RWPE1 (cell line): ENCODE data around the gene GAS2L2.

Source experiments
- CTCF ChIA-PET: fragments of 350-600 bp; sonication (Branson Sonifier 250); formaldehyde crosslinking; extraction: SDS; loops from one replicate; lab custom pipeline; 2021; lab: Yijun Ruan, JAX
- POLR2A ChIA-PET: fragments of 400-600 bp; formaldehyde crosslinking; extraction: SDS; loops from one replicate; lab custom pipeline; 2020; ENCODE audit warnings: antibody characterized with exemption; ENCODE audit not compliant: low non-redundant PET; lab: Yijun Ruan, JAX
- DNase-seq: peaks from one replicate; pipeline ENCODE4 v3.0.0; 2012; ENCODE audit warnings: low spot score
- H3K27ac ChIP-seq: fragments of 450-650 bp; 2 replicates; pipeline ENCODE4 v1.5.1; 2017
- TF ChIP-seq, protein P1 (sequence below): fragments of 450-650 bp; conservative IDR thresholded peaks from 2 replicates; pipeline ENCODE4 v1.5.1; 2017; ENCODE audit warnings: low read depth, mild to moderate bottlenecking

GAS2L2 gene

GRCh38 chr17:35752945-35753764, at the start of gene GAS2L2:
GAS2L2 (minus strand) TSS chr17:35753239; CDS start chr17:35752850, 389 bp downstream.
- POLR2A ChIA-PET = no interaction called here
- H3K27ac ChIP-seq = no peak within 1 kb of the TSS
- TF ChIP-seq, protein P1, sequence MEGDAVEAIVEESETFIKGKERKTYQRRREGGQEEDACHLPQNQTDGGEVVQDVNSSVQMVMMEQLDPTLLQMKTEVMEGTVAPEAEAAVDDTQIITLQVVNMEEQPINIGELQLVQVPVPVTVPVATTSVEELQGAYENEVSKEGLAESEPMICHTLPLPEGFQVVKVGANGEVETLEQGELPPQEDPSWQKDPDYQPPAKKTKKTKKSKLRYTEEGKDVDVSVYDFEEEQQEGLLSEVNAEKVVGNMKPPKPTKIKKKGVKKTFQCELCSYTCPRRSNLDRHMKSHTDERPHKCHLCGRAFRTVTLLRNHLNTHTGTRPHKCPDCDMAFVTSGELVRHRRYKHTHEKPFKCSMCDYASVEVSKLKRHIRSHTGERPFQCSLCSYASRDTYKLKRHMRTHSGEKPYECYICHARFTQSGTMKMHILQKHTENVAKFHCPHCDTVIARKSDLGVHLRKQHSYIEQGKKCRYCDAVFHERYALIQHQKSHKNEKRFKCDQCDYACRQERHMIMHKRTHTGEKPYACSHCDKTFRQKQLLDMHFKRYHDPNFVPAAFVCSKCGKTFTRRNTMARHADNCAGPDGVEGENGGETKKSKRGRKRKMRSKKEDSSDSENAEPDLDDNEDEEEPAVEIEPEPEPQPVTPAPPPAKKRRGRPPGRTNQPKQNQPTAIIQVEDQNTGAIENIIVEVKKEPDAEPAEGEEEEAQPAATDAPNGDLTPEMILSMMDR = no peak
- DNase-seq = no peak
- CTCF ChIA-PET = interaction anchor here (1.2 kb wide), 1 partner anchor 11 kb away, joined by 4 read pairs; no protein-coding TSS in a partner anchor

DNA sequence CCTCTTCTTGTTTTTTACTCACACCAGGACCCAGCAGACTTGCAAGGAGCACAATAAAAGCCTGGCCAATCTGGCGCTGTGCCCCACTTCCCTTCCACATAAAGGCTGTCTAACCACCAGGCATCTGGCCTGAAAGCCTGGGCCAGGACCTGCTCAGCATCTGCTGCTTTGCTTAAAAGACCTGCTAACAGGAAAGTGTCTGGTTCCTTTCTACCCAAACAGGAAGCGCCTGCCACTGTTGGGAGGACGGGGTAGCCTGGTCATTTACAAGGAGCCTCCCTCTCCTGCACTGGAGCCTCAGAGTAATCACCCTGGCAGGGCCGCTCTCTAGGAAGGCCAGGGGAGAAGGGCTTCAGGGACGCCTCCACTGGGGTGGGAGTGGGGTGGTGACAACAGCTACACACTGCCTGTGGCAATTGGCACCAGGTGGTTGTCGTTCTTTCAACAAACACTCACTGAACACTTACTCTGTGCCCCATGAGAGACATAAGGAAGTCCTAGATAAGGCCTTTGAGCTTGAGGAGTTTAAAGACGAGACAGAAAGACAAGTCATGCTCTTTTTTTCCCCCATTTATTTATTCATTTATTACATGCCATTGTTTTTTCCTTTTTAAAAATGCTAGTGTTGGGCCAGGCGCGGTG, 48.7 kb upstream of the GAS2L2 start:
- TF ChIP-seq, protein P1 = no peak
- H3K27ac ChIP-seq = peak overlapping the region; percentile 82
- ChIA-PET CTCF (no interaction called here), POLR2A (no interaction called here)
- no peak for DNase-seq

- ChIA-PET CTCF (interaction anchor here (0.9 to 1.7 kb wide), 3 partner anchors 14 to 36 kb away, joined by 3 to 8 read pairs (median 4); no protein-coding TSS in a partner anchor), POLR2A (no interaction called here)
- TF ChIP-seq, protein P1 = no peak
- peak overlapping the region; percentile 82 for H3K27ac ChIP-seq
- peak; percentile 87 for DNase-seq
Observed at GRCh38 chr17:35799942-35800341, 46.9 kb upstream of the GAS2L2 start.

GRCh38 chr17:35797918-35798317, 44.9 kb upstream of the GAS2L2 start:
- no peak for DNase-seq
- H3K27ac ChIP-seq = peak overlapping the region; percentile 37; the same call in 1 of the 2 replicates
- CTCF ChIA-PET = interaction anchor here (1.0 to 1.4 kb wide), 2 partner anchors 31 to 34 kb away, joined by 5 to 6 read pairs; no protein-coding TSS in a partner anchor
- POLR2A ChIA-PET = interaction anchor here (1.4 kb wide), 1 partner anchor 24 kb away, joined by 4 read pairs; no protein-coding TSS in a partner anchor
- TF ChIP-seq, protein P1 = no peak

DNA sequence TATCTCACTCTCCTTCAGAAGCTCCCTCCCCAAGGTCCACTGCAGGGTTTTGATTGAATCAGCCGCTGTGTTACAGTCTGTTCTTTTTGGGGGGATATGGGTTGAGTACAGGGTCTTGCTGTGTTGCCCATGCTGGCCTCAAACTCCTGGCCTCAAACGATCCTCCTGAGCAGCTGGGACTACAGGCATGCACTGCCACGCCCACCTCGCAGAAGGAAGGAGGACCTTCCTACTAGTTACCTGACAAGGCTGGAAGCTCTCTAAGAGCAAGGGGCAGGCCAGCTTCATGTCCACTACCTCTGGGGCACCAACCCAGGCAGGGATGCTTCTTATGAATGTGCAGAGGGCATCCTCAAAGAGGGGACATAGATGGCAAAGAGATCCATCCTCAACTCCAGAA, 44.3 kb upstream of the GAS2L2 start:
- ChIA-PET POLR2A (interaction anchor here (1.4 kb wide), 1 partner anchor 24 kb away, joined by 4 read pairs; no protein-coding TSS in a partner anchor), CTCF (interaction anchor here (1.4 to 1.6 kb wide), 3 partner anchors 11 to 34 kb away, joined by 5 to 11 read pairs (median 6); partner anchors contain the start of gene TAF15)
- TF ChIP-seq, protein P1 = no peak
- H3K27ac ChIP-seq = peak overlapping the region; percentile 37; the same call in 1 of the 2 replicates
- DNase-seq = no peak

DNA sequence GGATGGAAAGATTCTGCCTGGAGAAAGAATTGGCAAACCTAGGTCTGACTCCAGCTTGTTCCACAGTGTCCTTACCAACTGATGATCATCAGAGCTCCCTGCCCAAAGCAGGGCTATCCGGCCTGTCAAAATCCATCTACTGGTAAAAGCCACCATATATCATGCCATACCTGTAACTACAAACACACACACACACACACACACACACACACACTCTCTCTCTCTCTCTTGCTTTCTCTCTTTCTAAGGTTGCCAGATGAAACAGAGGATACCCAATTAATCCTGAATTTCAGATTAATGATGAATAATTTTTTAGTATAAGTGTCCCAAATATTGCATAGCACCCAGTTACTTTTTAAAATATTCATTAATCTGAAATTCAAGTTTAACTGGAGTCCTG, 43.9 kb upstream of the GAS2L2 start:
- CTCF ChIA-PET = interaction anchor here (1.4 to 1.6 kb wide), 3 partner anchors 12 to 33 kb away, joined by 5 to 11 read pairs (median 6); partner anchors contain the start of gene TAF15
- no peak overlapping the region for H3K27ac ChIP-seq
- POLR2A ChIA-PET = interaction anchor here (1.4 kb wide), 1 partner anchor 23 kb away, joined by 4 read pairs; no protein-coding TSS in a partner anchor
- DNase-seq = no peak
- TF ChIP-seq, protein P1 = no peak
